Prostate gland (tissue), 2 donors: ENCODE data around the gene PRPF4. TPM values are rescaled to one million over a fixed set of nuclear protein-coding genes. Genes with fewer than 3 reads are reported as not detected.

Experiments
- DNase-seq: peaks from one replicate; pipeline ENCODE4 v3.0.0-alpha.2; 2019; ENCODE audit warnings: low spot score
- H3K27ac ChIP-seq, 2 donors: fragments of 200-600 bp; sonication (generic); 2 replicates each; pipeline ENCODE4 v1.5.1; 2017 to 2019
- H3K27me3 ChIP-seq: fragments of 200-600 bp; sonication (generic); replicated peaks from 2 replicates; pipeline ENCODE4 v1.5.1; 2019; ENCODE audit not compliant: insufficient read depth
- H3K36me3 ChIP-seq, 2 donors: fragments of 200-600 bp; sonication (generic); 1 replicate in 1 of 2; 2 replicates in 1 of 2; pipeline versions ENCODE4 v1.5.1 to v1.8.1; 2017 to 2019
- H3K4me1 ChIP-seq: fragments of 200-600 bp; sonication (generic); replicated peaks from 2 replicates; pipeline ENCODE4 v1.5.1; 2019
- H3K4me3 ChIP-seq, 2 donors: fragments of 200-600 bp; sonication (generic); 2 replicates each; pipeline ENCODE4 v1.5.1; 2017 to 2019
- H3K9me3 ChIP-seq: fragments of 200-600 bp; sonication (generic); 2 replicates; pipeline ENCODE4 v1.5.1; 2017
- CTCF ChIP-seq, 4 experiments: fragments of 200-600 bp in 2 of 4; fragments of 450-650 bp in 2 of 4; sonication (generic) in 2 of 4; IDR thresholded peaks; 1 replicate in 3 of 4; 2 replicates in 1 of 4; pipeline ENCODE4 v1.5.1; 2016 to 2019; ENCODE audit warnings: antibody characterized with exemption in 4 of 4, mild to moderate bottlenecking in 2 of 4, moderate library complexity in 2 of 4
- POLR2A ChIP-seq: fragments of 450-650 bp; IDR thresholded peaks from one replicate; pipeline ENCODE4 v1.6.1; 2016; ENCODE audit warnings: antibody characterized with exemption, mild to moderate bottlenecking
- POLR2AphosphoS5 ChIP-seq: sonication (generic); formaldehyde crosslinking; IDR thresholded peaks from one replicate; pipeline ENCODE4 v1.6.1; 2017; ENCODE audit warnings: antibody characterized with exemption
- WGBS: methylation state at CpG from one replicate; pipeline ENCODE4 v1.1.5; 2018; 5-methylcytosine and 5-hydroxymethylcytosine counted together
- intact Hi-C: fragments of 100-400 bp; cut with DNase I; formaldehyde crosslinking; loops from one replicate; pipeline ENCODE4 v1.14.2; 2022
- total RNA-seq, 2 donors: library from RNA; depleted of rRNA; stranded (reverse); fragments of >200 nt; gene quantifications; one replicate each; pipeline ENCODE4 v1.1.0, GENCODE V29; 2016

Gene PRPF4
- total RNA-seq, 2 donors from 2014 or later, result 25.0 to 27.1 TPM

- intact Hi-C loops, result no loop called here
- Histone ChIP-seq H3K36me3 (no peaks in the 10 kb centered on the region), H3K4me3 (no peak overlapping the region), H3K9me3 (no peaks in the 10 kb centered on the region), H3K4me1 (no peaks in the 10 kb centered on the region), H3K27me3 (no peaks in the 10 kb centered on the region), H3K27ac (no peak overlapping the region)
- TF ChIP-seq POLR2A (no peak), CTCF (IDR thresholded peaks at IDR 0.05) (no peak), POLR2AphosphoS5 (no peak)
- 83% methylated on average over 6 of the region's 6 CpGs for WGBS
- no peak for DNase-seq
Measured at GRCh38 chr9:113322671-113323070, 47.2 kb downstream of the PRPF4 start.

- TF ChIP-seq CTCF (IDR thresholded peaks at IDR 0.05) (no peak), POLR2AphosphoS5 (no peak), POLR2A (no peak)
- WGBS, result 97% methylated on average over 4 of the region's 4 CpGs
Measured at GRCh38 chr9:113326230-113326629, 50.8 kb downstream of the PRPF4 start.

GRCh38 chr9:113328045-113328782 is 52.8 kb downstream of the PRPF4 start:
- no peak for TF ChIP-seq POLR2AphosphoS5
- no peak for TF ChIP-seq CTCF (IDR thresholded peaks at IDR 0.05)
- TF ChIP-seq POLR2A, result no peak
- no peak for DNase-seq
- Histone ChIP-seq H3K9me3 (no peaks in the 10 kb centered on the region), H3K4me1 (no peaks in the 10 kb centered on the region), H3K4me3 (no peak overlapping the region), H3K27me3 (no peaks in the 10 kb centered on the region), H3K36me3 (no peaks in the 10 kb centered on the region), H3K27ac (no peak overlapping the region)
- WGBS, result 76% methylated on average over 3 of the region's 3 CpGs
- intact Hi-C loops, result no loop called here

More at GRCh38 chr9:113326230-113326629, 50.8 kb downstream of the PRPF4 start:
- no peaks in the 10 kb centered on the region for H3K27me3 ChIP-seq
- no peak overlapping the region for H3K4me3 ChIP-seq
- H3K4me1 ChIP-seq, result no peaks in the 10 kb centered on the region
- H3K27ac ChIP-seq, result no peak overlapping the region
- no peak for DNase-seq
- intact Hi-C loops, result no loop called here
- no peaks in the 10 kb centered on the region for H3K9me3 ChIP-seq
- no peaks in the 10 kb centered on the region for H3K36me3 ChIP-seq

- Histone ChIP-seq H3K4me1 (no peaks in the 10 kb centered on the region), H3K4me3 (no peak overlapping the region), H3K36me3 (no peaks in the 10 kb centered on the region), H3K27ac (no peak overlapping the region), H3K27me3 (no peaks in the 10 kb centered on the region), H3K9me3 (no peaks in the 10 kb centered on the region)
- 67% methylated on average over 4 of the region's 4 CpGs for WGBS
- TF ChIP-seq POLR2AphosphoS5 (no peak), CTCF (IDR thresholded peaks at IDR 0.05) (no peak), POLR2A (no peak)
- DNase-seq, result no peak
- intact Hi-C loops, result no loop called here
Measured at GRCh38 chr9:113331780-113332179, 56.3 kb downstream of the PRPF4 start.

GRCh38 chr9:113337714-113338113 is 62.3 kb downstream of the PRPF4 start:
- H3K9me3 ChIP-seq, result no peaks in the 10 kb centered on the region
- TF ChIP-seq POLR2A, result no peak
- no peak for TF ChIP-seq POLR2AphosphoS5
- TF ChIP-seq CTCF (IDR thresholded peaks at IDR 0.05), result no peak
- no peaks in the 10 kb centered on the region for H3K27me3 ChIP-seq
- no peak overlapping the region for H3K4me3 ChIP-seq
- no peaks in the 10 kb centered on the region for H3K4me1 ChIP-seq
- intact Hi-C loops, result no loop called here
- no peaks in the 10 kb centered on the region for H3K36me3 ChIP-seq
- 97% methylated on average over 2 of the region's 2 CpGs for WGBS
- H3K27ac ChIP-seq, result no peak overlapping the region
- no peak for DNase-seq
